A549 (cell line): ENCODE results near the gene EML1. TPM values are rescaled to one million over a fixed set of nuclear protein-coding genes. Genes with fewer than 3 reads are reported as not detected.

Experiments
- ATAC-seq, 2 experiments: fragments of 200-7000 bp in 1 of 2; fragments of >200 bp in 1 of 2; cut with Nextera tagmentation in 1 of 2; cut with Tn5 transposase in 1 of 2; 3 replicates each; pipeline versions ENCODE4 v1.8.0 to v1.9.1; 2018 to 2020; ENCODE audit warnings: mild to moderate bottlenecking in 1 of 2, moderate library complexity in 1 of 2
- CTCF ChIA-PET: fragments of 300-600 bp; sonication (Branson Sonifier 250); formaldehyde crosslinking; extraction: SDS; loops from one replicate; lab custom pipeline; 2021; ENCODE audit warnings: antibody characterized with exemption, inconsistent platforms; lab: Yijun Ruan, JAX
- POLR2A ChIA-PET: fragments of 350-600 bp; formaldehyde crosslinking; extraction: SDS; loops from one replicate; lab custom pipeline; 2021; ENCODE audit warnings: antibody characterized with exemption, inconsistent platforms; lab: Yijun Ruan, JAX
- DNase-seq, 2 experiments: peaks; one replicate each; pipeline versions ENCODE4 v3.0.0 to v3.0.0-alpha.2; 2011 to 2016; ENCODE audit warnings: low read depth in 1 of 2, low spot score in 1 of 2
- FAIRE-seq: peaks from 2 replicates; lab custom pipeline; 2011; peaks lifted over from hg19 to GRCh38; lab: Jason Lieb, UNC
- H3K27ac ChIP-seq, 2 experiments: fragments of >200 bp; sonication (Bioruptor Twin); formaldehyde crosslinking; 3 replicates each; pipeline ENCODE4 v1.5.1; 2016 to 2017
- H3K4me1 ChIP-seq: fragments of >200 bp; sonication (Bioruptor Twin); formaldehyde crosslinking; 3 replicates; pipeline ENCODE4 v1.6.1; 2016
- H3K4me2 ChIP-seq: fragments of >200 bp; sonication (Bioruptor Twin); formaldehyde crosslinking; 3 replicates; pipeline ENCODE4 v1.6.1; 2016
- H3K4me3 ChIP-seq: fragments of >200 bp; sonication (Bioruptor Twin); formaldehyde crosslinking; 3 replicates; pipeline ENCODE4 v1.5.1; 2016
- H3K9me3 ChIP-seq: fragments of >200 bp; sonication (Bioruptor Twin); formaldehyde crosslinking; 3 replicates; pipeline ENCODE4 v1.6.1; 2016
- CEBPB ChIP-seq, 2 experiments: fragments of >200 bp in 1 of 2; sonication (Bioruptor Twin) in 1 of 2; formaldehyde crosslinking in 1 of 2; IDR thresholded peaks; 2 replicates each; pipeline ENCODE4 v1.6.1; 2012 to 2016
- CHD4 ChIP-seq: fragments of 200-600 bp; sonication (generic); IDR thresholded peaks from 2 replicates; pipeline ENCODE4 v1.6.1; 2016; ENCODE audit warnings: antibody characterized with exemption, mild to moderate bottlenecking, borderline replicate concordance
- FOXS1 ChIP-seq: fragments of 250-450 bp; sonication (Bioruptor Pico); IDR thresholded peaks from 2 replicates; pipeline ENCODE4 v1.5.0; 2020; ENCODE audit warnings: mild to moderate bottlenecking, moderate library complexity
- GATA3 ChIP-seq: IDR thresholded peaks from 2 replicates; pipeline ENCODE4 v1.6.1; 2012; ENCODE audit warnings: borderline replicate concordance
- HEYL ChIP-seq: fragments of 250-450 bp; sonication (Bioruptor Pico); IDR thresholded peaks from 2 replicates; pipeline ENCODE4 v1.8.0; 2021; ENCODE audit warnings: mild to moderate bottlenecking, moderate library complexity
- HOXA7 ChIP-seq: fragments of 250-450 bp; sonication (Bioruptor Pico); IDR thresholded peaks from 2 replicates; pipeline ENCODE4 v1.5.0; 2020; ENCODE audit warnings: mild to moderate bottlenecking, moderate library complexity
- JUN ChIP-seq, 2 experiments: fragments of >200 bp; sonication (Bioruptor Twin); formaldehyde crosslinking; IDR thresholded peaks; 2 replicates in 1 of 2; 3 replicates in 1 of 2; pipeline ENCODE4 v1.6.1; 2016 to 2017
- JUNB ChIP-seq: fragments of >200 bp; sonication (Bioruptor Twin); formaldehyde crosslinking; IDR thresholded peaks from 2 replicates; pipeline ENCODE4 v1.6.1; 2016
- MAFK ChIP-seq: fragments of 450-650 bp; IDR thresholded peaks from 2 replicates; pipeline ENCODE4 v1.6.1; 2014; ENCODE audit not compliant: partially characterized antibody
- MAZ ChIP-seq: fragments of 150-350 bp; IDR thresholded peaks from 2 replicates; pipeline ENCODE4 v1.6.1; 2014; ENCODE audit warnings: antibody characterized with exemption, low read depth, low read length, borderline replicate concordance
- MYC ChIP-seq: IDR thresholded peaks from 2 replicates; pipeline ENCODE4 v1.6.1; 2012; ENCODE audit warnings: mild to moderate bottlenecking, inconsistent platforms, low read length, improper control_type of control experiment, borderline replicate concordance
- NPAS2 ChIP-seq: fragments of 250-450 bp; sonication (Bioruptor Pico); IDR thresholded peaks from 2 replicates; pipeline ENCODE4 v1.8.0; 2022; ENCODE audit warnings: mild to moderate bottlenecking, moderate library complexity, borderline replicate concordance
- POLR2AphosphoS2 ChIP-seq: conservative IDR thresholded peaks from 2 replicates; pipeline ENCODE4 v1.6.1; 2012; ENCODE audit warnings: low read length, improper control_type of control experiment, inconsistent platforms
- RAD21 ChIP-seq, 2 experiments: fragments of >200 bp in 1 of 2; sonication (Bioruptor Twin) in 1 of 2; formaldehyde crosslinking in 1 of 2; IDR thresholded peaks in 1 of 2; conservative IDR thresholded peaks in 1 of 2; 2 replicates in 1 of 2; 3 replicates in 1 of 2; pipeline ENCODE4 v1.6.1; 2012 to 2018; ENCODE audit warnings: inconsistent platforms in 1 of 2
- SREBF2 ChIP-seq: fragments of 450-650 bp; IDR thresholded peaks from 2 replicates; pipeline ENCODE4 v1.6.1; 2014; ENCODE audit warnings: mild to moderate bottlenecking, moderate library complexity
- ZFP36 ChIP-seq: fragments of 450-650 bp; IDR thresholded peaks from 2 replicates; pipeline ENCODE4 v1.6.1; 2014; ENCODE audit warnings: borderline replicate concordance; ENCODE audit not compliant: partially characterized antibody
- ZNF302 ChIP-seq: fragments of 250-450 bp; sonication (Bioruptor Pico); IDR thresholded peaks from 2 replicates; pipeline ENCODE4 v1.9.0; 2021; ENCODE audit warnings: inconsistent platforms, mild to moderate bottlenecking, moderate library complexity
- WGBS: methylation state at CpG from one replicate; pipeline ENCODE4 v1.1.6; 2017; ENCODE audit errors: missing lambda C conversion rate; 5-methylcytosine and 5-hydroxymethylcytosine counted together
- polyA plus RNA-seq, 4 experiments: library from polyadenylated mRNA; depleted of rRNA in 3 of 4; stranded (reverse); fragments of >200 nt; fragmentation: RNase III in 1 of 4; extraction: RNeasy Plus Mini Kit Qiagen cat#74134 plus additional on column Dnase treatment in 1 of 4; gene quantifications; 2 replicates in 3 of 4; 3 replicates in 1 of 4; pipeline ENCODE4 v1.2.3, GENCODE V29; 2011 to 2017
- TF ChIP-seq, protein P1 (sequence below): fragments of 200-600 bp; sonication (generic); IDR thresholded peaks from 2 replicates; pipeline ENCODE4 v1.6.1; 2016; ENCODE audit warnings: antibody characterized with exemption, mild to moderate bottlenecking, moderate library complexity
- TF ChIP-seq, protein P2 (sequence below): IDR thresholded peaks from 2 replicates; pipeline ENCODE4 v1.6.1; 2012
- TF ChIP-seq, protein P3 (sequence below): fragments of 450-650 bp; IDR thresholded peaks from 2 replicates; pipeline ENCODE4 v1.6.1; 2014; ENCODE audit warnings: antibody characterized with exemption
- TF ChIP-seq, protein P4 (sequence below): fragments of 250-450 bp; sonication (Bioruptor Pico); IDR thresholded peaks from 2 replicates; pipeline ENCODE4 v1.5.0; 2021; ENCODE audit warnings: mild to moderate bottlenecking, moderate library complexity, borderline replicate concordance

The EML1 gene
- polyA plus RNA-seq, 2 of the 4 experiments (the other 2 are of a cell fraction) = 29.7 to 30.8 TPM

- ATAC-seq (no peak), DNase-seq (no peak)
- CTCF ChIA-PET = interaction anchor here (0.6 to 15.7 kb wide), 8 partner anchors 12 to 198 kb away, joined by 3 to 260 read pairs (median 3); no protein-coding TSS in a partner anchor
Observed at GRCh38 chr14:99879401-99880295, 86.4 kb downstream of the EML1 start.

GRCh38 chr14:99880651-99881420 lies 87.6 kb downstream of the EML1 start:
- H3K9me3 ChIP-seq = no peaks in the 10 kb centered on the region
- FAIRE-seq = no peak
- H3K27ac ChIP-seq = no peak overlapping the region
- no peak for DNase-seq
- WGBS = 93% methylated on average over 13 of the region's 13 CpGs
- no peak for ATAC-seq
- ChIA-PET POLR2A (no interaction called here), CTCF (interaction anchor here (1.0 to 15.7 kb wide), 7 partner anchors 11 to 487 kb away, joined by 3 to 260 read pairs (median 3); no protein-coding TSS in a partner anchor)
- no peak overlapping the region for H3K4me2 ChIP-seq
- TF ChIP-seq SREBF2 = no peak
- no peak for TF ChIP-seq CEBPB (IDR thresholded peaks at IDR 0.05)
- TF ChIP-seq, protein P1, sequence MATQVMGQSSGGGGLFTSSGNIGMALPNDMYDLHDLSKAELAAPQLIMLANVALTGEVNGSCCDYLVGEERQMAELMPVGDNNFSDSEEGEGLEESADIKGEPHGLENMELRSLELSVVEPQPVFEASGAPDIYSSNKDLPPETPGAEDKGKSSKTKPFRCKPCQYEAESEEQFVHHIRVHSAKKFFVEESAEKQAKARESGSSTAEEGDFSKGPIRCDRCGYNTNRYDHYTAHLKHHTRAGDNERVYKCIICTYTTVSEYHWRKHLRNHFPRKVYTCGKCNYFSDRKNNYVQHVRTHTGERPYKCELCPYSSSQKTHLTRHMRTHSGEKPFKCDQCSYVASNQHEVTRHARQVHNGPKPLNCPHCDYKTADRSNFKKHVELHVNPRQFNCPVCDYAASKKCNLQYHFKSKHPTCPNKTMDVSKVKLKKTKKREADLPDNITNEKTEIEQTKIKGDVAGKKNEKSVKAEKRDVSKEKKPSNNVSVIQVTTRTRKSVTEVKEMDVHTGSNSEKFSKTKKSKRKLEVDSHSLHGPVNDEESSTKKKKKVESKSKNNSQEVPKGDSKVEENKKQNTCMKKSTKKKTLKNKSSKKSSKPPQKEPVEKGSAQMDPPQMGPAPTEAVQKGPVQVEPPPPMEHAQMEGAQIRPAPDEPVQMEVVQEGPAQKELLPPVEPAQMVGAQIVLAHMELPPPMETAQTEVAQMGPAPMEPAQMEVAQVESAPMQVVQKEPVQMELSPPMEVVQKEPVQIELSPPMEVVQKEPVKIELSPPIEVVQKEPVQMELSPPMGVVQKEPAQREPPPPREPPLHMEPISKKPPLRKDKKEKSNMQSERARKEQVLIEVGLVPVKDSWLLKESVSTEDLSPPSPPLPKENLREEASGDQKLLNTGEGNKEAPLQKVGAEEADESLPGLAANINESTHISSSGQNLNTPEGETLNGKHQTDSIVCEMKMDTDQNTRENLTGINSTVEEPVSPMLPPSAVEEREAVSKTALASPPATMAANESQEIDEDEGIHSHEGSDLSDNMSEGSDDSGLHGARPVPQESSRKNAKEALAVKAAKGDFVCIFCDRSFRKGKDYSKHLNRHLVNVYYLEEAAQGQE = no peak
- no peak for TF ChIP-seq HEYL (CRISPR knock-in tag)
- TF ChIP-seq, protein P2, sequence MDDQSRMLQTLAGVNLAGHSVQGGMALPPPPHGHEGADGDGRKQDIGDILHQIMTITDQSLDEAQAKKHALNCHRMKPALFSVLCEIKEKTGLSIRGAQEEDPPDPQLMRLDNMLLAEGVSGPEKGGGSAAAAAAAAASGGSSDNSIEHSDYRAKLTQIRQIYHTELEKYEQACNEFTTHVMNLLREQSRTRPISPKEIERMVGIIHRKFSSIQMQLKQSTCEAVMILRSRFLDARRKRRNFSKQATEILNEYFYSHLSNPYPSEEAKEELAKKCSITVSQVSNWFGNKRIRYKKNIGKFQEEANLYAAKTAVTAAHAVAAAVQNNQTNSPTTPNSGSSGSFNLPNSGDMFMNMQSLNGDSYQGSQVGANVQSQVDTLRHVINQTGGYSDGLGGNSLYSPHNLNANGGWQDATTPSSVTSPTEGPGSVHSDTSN = no peak
- TF ChIP-seq MAZ = no peak
- no peak for TF ChIP-seq JUNB
- TF ChIP-seq CHD4 = no peak
- TF ChIP-seq, all 56 proteins: peak for 0
- no peak overlapping the region for H3K4me3 ChIP-seq
- H3K4me1 ChIP-seq = peaks cover 4% of the 10 kb centered on the region; the same call in 1 of the 3 replicates

More at GRCh38 chr14:99879401-99880295, 86.4 kb downstream of the EML1 start:
- POLR2A ChIA-PET = no interaction called here
- no peak for FAIRE-seq
- Histone ChIP-seq H3K9me3 (no peaks in the 10 kb centered on the region), H3K4me3 (no peak overlapping the region), H3K27ac (no peak overlapping the region), H3K4me1 (peaks cover 4% of the 10 kb centered on the region; the same call in 1 of the 3 replicates), H3K4me2 (no peak overlapping the region)
- TF ChIP-seq, protein P2 = no peak
- TF ChIP-seq, protein P1 = no peak
- TF ChIP-seq NPAS2 (CRISPR knock-in tag) = no peak
- TF ChIP-seq POLR2AphosphoS2 = no peak
- no peak for TF ChIP-seq JUN (IDR thresholded peaks at IDR 0.05)
- TF ChIP-seq, protein P3, sequence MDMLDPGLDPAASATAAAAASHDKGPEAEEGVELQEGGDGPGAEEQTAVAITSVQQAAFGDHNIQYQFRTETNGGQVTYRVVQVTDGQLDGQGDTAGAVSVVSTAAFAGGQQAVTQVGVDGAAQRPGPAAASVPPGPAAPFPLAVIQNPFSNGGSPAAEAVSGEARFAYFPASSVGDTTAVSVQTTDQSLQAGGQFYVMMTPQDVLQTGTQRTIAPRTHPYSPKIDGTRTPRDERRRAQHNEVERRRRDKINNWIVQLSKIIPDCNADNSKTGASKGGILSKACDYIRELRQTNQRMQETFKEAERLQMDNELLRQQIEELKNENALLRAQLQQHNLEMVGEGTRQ = no peak
- no peak for TF ChIP-seq ZFP36
- no peak for TF ChIP-seq MYC
- TF ChIP-seq GATA3 = no peak
- TF ChIP-seq HOXA7 (CRISPR knock-in tag) = no peak
- TF ChIP-seq FOXS1 (CRISPR knock-in tag) = no peak
- TF ChIP-seq MAFK = no peak
- TF ChIP-seq RAD21 (conservative IDR thresholded peaks at IDR 0.05 in 1 of 2, IDR thresholded peaks at IDR 0.05 in 1 of 2) = no peak
- no peak for TF ChIP-seq JUNB
- TF ChIP-seq ZNF302 (CRISPR knock-in tag) = no peak
- TF ChIP-seq, protein P4, sequence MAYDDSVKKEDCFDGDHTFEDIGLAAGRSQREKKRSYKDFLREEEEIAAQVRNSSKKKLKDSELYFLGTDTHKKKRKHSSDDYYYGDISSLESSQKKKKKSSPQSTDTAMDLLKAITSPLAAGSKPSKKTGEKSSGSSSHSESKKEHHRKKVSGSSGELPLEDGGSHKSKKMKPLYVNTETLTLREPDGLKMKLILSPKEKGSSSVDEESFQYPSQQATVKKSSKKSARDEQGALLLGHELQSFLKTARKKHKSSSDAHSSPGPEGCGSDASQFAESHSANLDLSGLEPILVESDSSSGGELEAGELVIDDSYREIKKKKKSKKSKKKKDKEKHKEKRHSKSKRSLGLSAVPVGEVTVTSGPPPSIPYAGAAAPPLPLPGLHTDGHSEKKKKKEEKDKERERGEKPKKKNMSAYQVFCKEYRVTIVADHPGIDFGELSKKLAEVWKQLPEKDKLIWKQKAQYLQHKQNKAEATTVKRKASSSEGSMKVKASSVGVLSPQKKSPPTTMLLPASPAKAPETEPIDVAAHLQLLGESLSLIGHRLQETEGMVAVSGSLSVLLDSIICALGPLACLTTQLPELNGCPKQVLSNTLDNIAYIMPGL (CRISPR knock-in tag) = no peak
- 75% methylated on average over 5 of the region's 5 CpGs for WGBS
